Measurements from ENCODE around the gene SLC35D2. TPM values are rescaled to one million over a fixed set of nuclear protein-coding genes. Genes with fewer than 3 reads are reported as not detected.

Gene SLC35D2
- total and polyA plus RNA-seq, 4 donors, result 19.2 to 44.6 (median 27.5) TPM

DNA sequence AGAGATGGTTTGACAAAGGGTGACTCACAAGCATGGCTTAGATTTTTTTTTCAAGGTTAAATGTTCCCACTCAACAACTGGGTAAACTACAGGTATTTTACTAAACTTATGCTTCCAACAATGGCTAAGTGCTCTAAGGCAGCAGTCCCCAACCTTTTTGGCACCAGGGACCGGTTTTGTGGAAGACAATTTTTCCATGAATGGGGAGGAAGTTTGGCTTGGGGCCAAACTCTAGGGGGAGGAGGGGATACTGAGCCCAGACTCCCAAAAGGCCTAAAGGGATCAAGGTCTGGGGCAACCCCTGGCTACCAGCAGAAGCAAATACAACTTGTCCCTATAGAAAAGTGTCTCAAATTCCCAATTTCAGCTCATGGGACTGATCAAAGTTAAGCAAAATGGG is 49.6 kb downstream of the SLC35D2 start:
- 83% methylated on average over 1 of the region's 1 CpG for WGBS
- no peaks in the 10 kb centered on the region for H3K9me3 ChIP-seq (ENCODE audit: control insufficient read depth in 4 of 4, low read length in 3 of 4)
- DNase-seq (ENCODE audit: low spot score), result no peak
- TF ChIP-seq FOXA1 (IDR thresholded peaks at IDR 0.05), result no peak
- TF ChIP-seq NR2F2 (IDR thresholded peaks at IDR 0.05), result no peak
- TF ChIP-seq GABPA (IDR thresholded peaks at IDR 0.05 in 1 of 2, conservative IDR thresholded peaks at IDR 0.05 in 1 of 2), result no peak
- TF ChIP-seq, protein P1, sequence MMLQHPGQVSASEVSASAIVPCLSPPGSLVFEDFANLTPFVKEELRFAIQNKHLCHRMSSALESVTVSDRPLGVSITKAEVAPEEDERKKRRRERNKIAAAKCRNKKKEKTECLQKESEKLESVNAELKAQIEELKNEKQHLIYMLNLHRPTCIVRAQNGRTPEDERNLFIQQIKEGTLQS (IDR thresholded peaks at IDR 0.05), result no peak
- TF ChIP-seq, protein P2, sequence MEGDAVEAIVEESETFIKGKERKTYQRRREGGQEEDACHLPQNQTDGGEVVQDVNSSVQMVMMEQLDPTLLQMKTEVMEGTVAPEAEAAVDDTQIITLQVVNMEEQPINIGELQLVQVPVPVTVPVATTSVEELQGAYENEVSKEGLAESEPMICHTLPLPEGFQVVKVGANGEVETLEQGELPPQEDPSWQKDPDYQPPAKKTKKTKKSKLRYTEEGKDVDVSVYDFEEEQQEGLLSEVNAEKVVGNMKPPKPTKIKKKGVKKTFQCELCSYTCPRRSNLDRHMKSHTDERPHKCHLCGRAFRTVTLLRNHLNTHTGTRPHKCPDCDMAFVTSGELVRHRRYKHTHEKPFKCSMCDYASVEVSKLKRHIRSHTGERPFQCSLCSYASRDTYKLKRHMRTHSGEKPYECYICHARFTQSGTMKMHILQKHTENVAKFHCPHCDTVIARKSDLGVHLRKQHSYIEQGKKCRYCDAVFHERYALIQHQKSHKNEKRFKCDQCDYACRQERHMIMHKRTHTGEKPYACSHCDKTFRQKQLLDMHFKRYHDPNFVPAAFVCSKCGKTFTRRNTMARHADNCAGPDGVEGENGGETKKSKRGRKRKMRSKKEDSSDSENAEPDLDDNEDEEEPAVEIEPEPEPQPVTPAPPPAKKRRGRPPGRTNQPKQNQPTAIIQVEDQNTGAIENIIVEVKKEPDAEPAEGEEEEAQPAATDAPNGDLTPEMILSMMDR (IDR thresholded peaks at IDR 0.05; ENCODE audit: low read depth, low read length, missing input control), result no peak
- TF ChIP-seq HNF4A (conservative IDR thresholded peaks at IDR 0.05), result no peak
- TF ChIP-seq, protein P3, sequence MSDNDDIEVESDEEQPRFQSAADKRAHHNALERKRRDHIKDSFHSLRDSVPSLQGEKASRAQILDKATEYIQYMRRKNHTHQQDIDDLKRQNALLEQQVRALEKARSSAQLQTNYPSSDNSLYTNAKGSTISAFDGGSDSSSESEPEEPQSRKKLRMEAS (IDR thresholded peaks at IDR 0.05), result no peak
- TF ChIP-seq FOXA2 (IDR thresholded peaks at IDR 0.05), result no peak
- no peak for TF ChIP-seq YY1 (IDR thresholded peaks at IDR 0.05)
- no peak for TF ChIP-seq TAF1 (conservative IDR thresholded peaks at IDR 0.05)
- H3K36me3 ChIP-seq (ENCODE audit: control insufficient read depth in 4 of 4, insufficient read depth in 3 of 4, low read depth in 1 of 4, low read length in 3 of 4), result peaks cover 1 to 11% (median 7%) of the 10 kb centered on the region in 4 donors
- no peak overlapping the region for H3K27ac ChIP-seq (ENCODE audit: low read depth in 1 of 2, low read length in 2 of 2)
- peaks cover 0 to under 1% (median 0%) of the 10 kb centered on the region in 4 donors for H3K4me1 ChIP-seq (ENCODE audit: control insufficient read depth in 4 of 4, insufficient read depth in 4 of 4, low read length in 3 of 4)
- H3K4me3 ChIP-seq (ENCODE audit: low read depth in 1 of 3, low read length in 3 of 3), result no peak overlapping the region
- no peak overlapping the region for H3K9ac ChIP-seq (ENCODE audit: low read depth in 1 of 2, low read length in 2 of 2)
- H3K27me3 ChIP-seq (ENCODE audit: control insufficient read depth in 4 of 4, insufficient read depth in 4 of 4, low read length in 3 of 4), result no peaks in the 10 kb centered on the region

DNA sequence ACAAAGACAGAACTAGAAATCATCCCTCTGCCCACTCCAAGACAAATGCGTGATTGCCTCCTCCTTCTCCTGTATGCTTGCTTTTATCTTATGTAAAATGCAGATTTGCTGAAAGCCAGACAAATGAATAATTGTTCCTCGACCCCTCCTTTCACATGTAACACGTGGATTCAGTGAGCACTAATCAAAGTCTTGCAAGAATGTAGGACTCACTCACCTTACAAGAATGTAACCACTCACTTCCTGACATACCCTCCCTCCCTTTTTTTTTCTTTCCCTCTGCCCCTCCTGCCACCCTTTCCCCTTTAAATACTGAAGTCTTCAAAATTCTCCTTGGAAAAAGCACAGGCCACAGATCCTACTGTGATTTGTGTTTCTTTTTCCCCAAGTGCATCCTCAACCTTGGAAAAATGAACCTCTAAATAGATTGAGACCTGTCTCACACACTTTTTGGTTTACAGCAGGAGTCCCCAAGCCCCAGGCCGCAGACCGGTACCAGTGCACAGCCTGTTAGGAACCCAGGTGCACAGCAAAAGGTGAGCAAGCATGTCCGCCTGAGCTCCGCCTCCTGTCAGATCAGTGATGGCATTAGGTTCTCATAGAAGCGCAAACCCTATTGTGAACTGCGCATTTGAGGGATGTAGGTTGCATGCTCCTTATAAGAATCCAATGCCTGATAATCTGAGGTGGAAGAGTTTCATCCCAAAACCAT is 52.1 kb downstream of the SLC35D2 start:
- 92% methylated on average over 9 of the region's 9 CpGs for WGBS
- DNase-seq (ENCODE audit: low spot score), result no peak
- TF ChIP-seq, protein P4, sequence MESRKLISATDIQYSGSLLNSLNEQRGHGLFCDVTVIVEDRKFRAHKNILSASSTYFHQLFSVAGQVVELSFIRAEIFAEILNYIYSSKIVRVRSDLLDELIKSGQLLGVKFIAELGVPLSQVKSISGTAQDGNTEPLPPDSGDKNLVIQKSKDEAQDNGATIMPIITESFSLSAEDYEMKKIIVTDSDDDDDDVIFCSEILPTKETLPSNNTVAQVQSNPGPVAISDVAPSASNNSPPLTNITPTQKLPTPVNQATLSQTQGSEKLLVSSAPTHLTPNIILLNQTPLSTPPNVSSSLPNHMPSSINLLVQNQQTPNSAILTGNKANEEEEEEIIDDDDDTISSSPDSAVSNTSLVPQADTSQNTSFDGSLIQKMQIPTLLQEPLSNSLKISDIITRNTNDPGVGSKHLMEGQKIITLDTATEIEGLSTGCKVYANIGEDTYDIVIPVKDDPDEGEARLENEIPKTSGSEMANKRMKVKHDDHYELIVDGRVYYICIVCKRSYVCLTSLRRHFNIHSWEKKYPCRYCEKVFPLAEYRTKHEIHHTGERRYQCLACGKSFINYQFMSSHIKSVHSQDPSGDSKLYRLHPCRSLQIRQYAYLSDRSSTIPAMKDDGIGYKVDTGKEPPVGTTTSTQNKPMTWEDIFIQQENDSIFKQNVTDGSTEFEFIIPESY (IDR thresholded peaks at IDR 0.05), result no peak
- TF ChIP-seq, protein P1 (IDR thresholded peaks at IDR 0.05), result no peak
- TF ChIP-seq RXRA (IDR thresholded peaks at IDR 0.05) (no peak), SP1 (IDR thresholded peaks at IDR 0.05) (no peak), FOXA1 (IDR thresholded peaks at IDR 0.05) (no peak), GABPA (IDR thresholded peaks at IDR 0.05 in 1 of 2, conservative IDR thresholded peaks at IDR 0.05 in 1 of 2) (no peak), RAD21 (IDR thresholded peaks at IDR 0.05) (no peak), EGR1 (IDR thresholded peaks at IDR 0.05; ENCODE audit: low read depth in 2 of 2) (no peak), YY1 (IDR thresholded peaks at IDR 0.05) (no peak), TAF1 (conservative IDR thresholded peaks at IDR 0.05) (no peak), HNF4A (conservative IDR thresholded peaks at IDR 0.05) (no peak), JUND (IDR thresholded peaks at IDR 0.05) (no peak), HNF4G (IDR thresholded peaks at IDR 0.05) (no peak), NR2F2 (IDR thresholded peaks at IDR 0.05) (no peak), FOXA2 (IDR thresholded peaks at IDR 0.05) (no peak)
- TF ChIP-seq, protein P2 (IDR thresholded peaks at IDR 0.05; ENCODE audit: low read depth, low read length, missing input control), result no peak
- TF ChIP-seq, protein P3 (IDR thresholded peaks at IDR 0.05), result no peak
- TF ChIP-seq, protein P5, sequence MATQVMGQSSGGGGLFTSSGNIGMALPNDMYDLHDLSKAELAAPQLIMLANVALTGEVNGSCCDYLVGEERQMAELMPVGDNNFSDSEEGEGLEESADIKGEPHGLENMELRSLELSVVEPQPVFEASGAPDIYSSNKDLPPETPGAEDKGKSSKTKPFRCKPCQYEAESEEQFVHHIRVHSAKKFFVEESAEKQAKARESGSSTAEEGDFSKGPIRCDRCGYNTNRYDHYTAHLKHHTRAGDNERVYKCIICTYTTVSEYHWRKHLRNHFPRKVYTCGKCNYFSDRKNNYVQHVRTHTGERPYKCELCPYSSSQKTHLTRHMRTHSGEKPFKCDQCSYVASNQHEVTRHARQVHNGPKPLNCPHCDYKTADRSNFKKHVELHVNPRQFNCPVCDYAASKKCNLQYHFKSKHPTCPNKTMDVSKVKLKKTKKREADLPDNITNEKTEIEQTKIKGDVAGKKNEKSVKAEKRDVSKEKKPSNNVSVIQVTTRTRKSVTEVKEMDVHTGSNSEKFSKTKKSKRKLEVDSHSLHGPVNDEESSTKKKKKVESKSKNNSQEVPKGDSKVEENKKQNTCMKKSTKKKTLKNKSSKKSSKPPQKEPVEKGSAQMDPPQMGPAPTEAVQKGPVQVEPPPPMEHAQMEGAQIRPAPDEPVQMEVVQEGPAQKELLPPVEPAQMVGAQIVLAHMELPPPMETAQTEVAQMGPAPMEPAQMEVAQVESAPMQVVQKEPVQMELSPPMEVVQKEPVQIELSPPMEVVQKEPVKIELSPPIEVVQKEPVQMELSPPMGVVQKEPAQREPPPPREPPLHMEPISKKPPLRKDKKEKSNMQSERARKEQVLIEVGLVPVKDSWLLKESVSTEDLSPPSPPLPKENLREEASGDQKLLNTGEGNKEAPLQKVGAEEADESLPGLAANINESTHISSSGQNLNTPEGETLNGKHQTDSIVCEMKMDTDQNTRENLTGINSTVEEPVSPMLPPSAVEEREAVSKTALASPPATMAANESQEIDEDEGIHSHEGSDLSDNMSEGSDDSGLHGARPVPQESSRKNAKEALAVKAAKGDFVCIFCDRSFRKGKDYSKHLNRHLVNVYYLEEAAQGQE (IDR thresholded peaks at IDR 0.05), result no peak
- peaks cover 1 to 9% (median 6%) of the 10 kb centered on the region in 4 donors for H3K36me3 ChIP-seq (ENCODE audit: control insufficient read depth in 4 of 4, insufficient read depth in 3 of 4, low read depth in 1 of 4, low read length in 3 of 4)
- no peak overlapping the region for H3K9ac ChIP-seq (ENCODE audit: low read depth in 1 of 2, low read length in 2 of 2)
- no peaks in the 10 kb centered on the region for H3K27me3 ChIP-seq (ENCODE audit: control insufficient read depth in 4 of 4, insufficient read depth in 4 of 4, low read length in 3 of 4)
- no peaks in the 10 kb centered on the region for H3K4me1 ChIP-seq (ENCODE audit: control insufficient read depth in 4 of 4, insufficient read depth in 4 of 4, low read length in 3 of 4)
- H3K9me3 ChIP-seq (ENCODE audit: control insufficient read depth in 4 of 4, low read length in 3 of 4), result no peaks in the 10 kb centered on the region
- no peak overlapping the region for H3K4me3 ChIP-seq (ENCODE audit: low read depth in 1 of 3, low read length in 3 of 3)
- no peak overlapping the region for H3K27ac ChIP-seq (ENCODE audit: low read depth in 1 of 2, low read length in 2 of 2)
